AG04449 (cell line): Measurements from ENCODE around the gene CIDEA.

Source experiments
- CTCF ChIA-PET: fragments of 350-600 bp; formaldehyde crosslinking; extraction: SDS; loops from one replicate; lab custom pipeline; 2021; ENCODE audit warnings: antibody characterized with exemption; lab: Yijun Ruan, JAX
- POLR2A ChIA-PET: fragments of 400-600, 350-600 bp; formaldehyde crosslinking; extraction: SDS; loops from one replicate; lab custom pipeline; 2020; ENCODE audit warnings: antibody characterized with exemption, inconsistent platforms; lab: Yijun Ruan, JAX
- DNase-seq: peaks from one replicate; pipeline ENCODE4 v3.0.0-alpha.2; 2010; ENCODE audit warnings: low read depth, low spot score
- H3K4me3 ChIP-seq: 2 replicates; pipeline ENCODE4 v1.5.1; 2011; ENCODE audit warnings: low read depth, mild to moderate bottlenecking, control low read depth, low read length
- CTCF ChIP-seq: IDR thresholded peaks from one replicate; pipeline ENCODE4 v1.5.1; 2011; ENCODE audit warnings: mild to moderate bottlenecking, moderate library complexity, low read length, control low read depth, inconsistent platforms; ENCODE audit not compliant: insufficient read depth; ENCODE audit errors: missing control alignments

The CIDEA gene

GRCh38 chr18:12246849-12247808, 7.0 kb upstream of the CIDEA start:
- no peak overlapping the region for H3K4me3 ChIP-seq
- DNase-seq, result no peak
- peak; percentile 40 for TF ChIP-seq CTCF
- CTCF ChIA-PET, result interaction anchor here (0.9 to 2.9 kb wide), 5 partner anchors 9 to 208 kb away, joined by 3 to 14 read pairs (median 5); no protein-coding TSS in a partner anchor
- POLR2A ChIA-PET, result no interaction called here

GRCh38 chr18:12247946-12248345, 6.2 kb upstream of the CIDEA start:
- no peak for DNase-seq
- POLR2A ChIA-PET, result no interaction called here
- TF ChIP-seq CTCF, result no peak
- CTCF ChIA-PET, result interaction anchor here (0.9 to 1.0 kb wide), 3 partner anchors 10 to 24 kb away, joined by 3 to 6 read pairs (median 5); no protein-coding TSS in a partner anchor
- no peak overlapping the region for H3K4me3 ChIP-seq

- DNase-seq, result no peak
- CTCF ChIA-PET, result no interaction called here
- POLR2A ChIA-PET, result no interaction called here
- no peak for TF ChIP-seq CTCF
- H3K4me3 ChIP-seq, result no peak overlapping the region
Observed at GRCh38 chr18:12248926-12249720, 5.0 kb upstream of the CIDEA start.

DNA sequence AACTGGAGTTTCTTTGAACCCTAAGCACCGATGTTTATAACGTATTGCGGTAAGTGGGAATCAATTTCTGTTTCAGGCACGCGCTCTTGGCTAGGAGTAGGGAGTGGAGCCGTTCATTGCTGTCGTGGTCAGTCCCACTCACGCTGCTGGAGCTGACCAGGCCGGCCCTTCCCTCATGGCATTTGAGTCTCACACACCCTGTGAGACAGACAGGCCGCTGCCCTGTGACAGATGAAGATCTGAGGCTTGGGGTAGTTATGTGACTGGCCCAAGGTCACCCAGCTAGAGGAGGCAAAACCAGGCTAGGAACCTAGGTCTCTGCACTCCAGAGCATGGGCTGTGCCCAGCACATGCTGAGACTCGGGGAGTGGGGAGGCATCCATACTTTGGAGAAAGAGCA, 2.9 kb upstream of the CIDEA start:
- POLR2A ChIA-PET, result no interaction called here
- no peak for DNase-seq
- no peak for TF ChIP-seq CTCF
- no peak overlapping the region for H3K4me3 ChIP-seq
- CTCF ChIA-PET, result interaction anchor here (0.8 to 4.3 kb wide), 4 partner anchors 13 to 21 kb away, joined by 3 to 17 read pairs (median 6); no protein-coding TSS in a partner anchor

- H3K4me3 ChIP-seq, result no peak overlapping the region
- ChIA-PET POLR2A (interaction anchor here (0.9 kb wide), 1 partner anchor 56 kb away, joined by 3 read pairs; the partner anchor contains the start of gene TUBB6), CTCF (interaction anchor here (2.0 to 4.3 kb wide), 2 partner anchors 16 to 20 kb away, joined by 8 to 17 read pairs; no protein-coding TSS in a partner anchor)
- DNase-seq, result no peak
- TF ChIP-seq CTCF, result no peak
Observed at GRCh38 chr18:12252061-12252460, 2.1 kb upstream of the CIDEA start.
